ENCODE results near the gene SPRED3.

SPRED3 gene

DNA sequence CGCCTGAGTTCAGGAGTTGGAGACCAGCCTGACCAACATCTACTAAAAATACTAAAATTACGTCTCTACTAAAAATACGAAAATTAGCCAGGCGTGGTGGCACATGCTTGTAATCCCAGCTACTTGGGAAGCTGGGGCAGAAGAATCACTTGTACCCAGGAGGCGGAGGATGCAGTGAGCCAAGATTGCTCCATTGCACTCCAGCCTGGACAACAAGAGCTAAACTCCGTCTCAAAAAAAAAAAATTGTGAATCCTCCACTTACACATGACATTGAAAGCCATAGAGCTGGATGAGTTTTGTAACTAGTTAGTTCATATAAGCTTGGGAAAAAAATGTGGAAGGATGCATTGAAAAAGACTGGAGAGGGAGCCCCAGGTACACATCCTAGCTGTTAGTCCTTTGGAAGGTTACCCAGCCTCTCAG is 14.6 kb upstream of the SPRED3 start:
- no peak for DNase-seq

DNA sequence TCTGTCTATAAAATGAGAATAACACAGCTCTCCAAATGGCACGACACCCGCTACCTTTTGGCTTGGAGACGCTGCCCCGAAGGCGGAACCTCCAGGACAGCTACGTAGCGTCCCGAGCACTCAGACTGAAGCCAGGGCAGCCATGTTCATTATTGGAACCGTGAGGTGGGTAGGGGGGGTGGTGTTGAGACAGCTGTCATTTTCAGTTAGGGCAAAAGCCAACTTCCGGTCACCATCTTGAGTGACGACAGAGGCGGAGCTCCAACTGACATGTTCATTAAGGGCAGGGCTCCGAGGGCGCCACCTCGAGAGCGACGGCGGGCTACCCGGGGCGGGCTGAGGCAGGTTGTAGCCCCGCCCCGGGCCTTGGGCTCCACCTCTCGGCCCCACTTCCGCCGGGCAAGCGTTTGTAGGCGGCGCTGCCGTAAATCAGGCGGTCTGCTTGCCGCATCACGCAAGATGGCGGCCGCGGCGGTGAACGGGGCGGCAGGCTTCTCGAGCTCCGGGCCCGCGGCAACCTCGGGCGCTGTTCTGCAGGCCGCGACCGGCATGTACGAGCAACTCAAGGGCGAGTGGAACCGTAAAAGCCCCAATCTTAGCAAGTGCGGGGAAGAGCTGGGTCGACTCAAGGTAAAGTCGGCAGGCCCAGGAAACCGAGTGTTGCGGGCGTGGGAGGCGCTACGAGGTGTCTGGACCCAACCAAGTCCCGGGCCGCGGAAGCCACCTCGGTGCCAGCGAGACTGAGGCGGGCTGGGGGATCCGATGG is 14.0 kb upstream of the SPRED3 start, which contains the start of gene PSMD8:
TSS of gene PSMD8 (plus strand) at position 240 of the 766 bp plus-strand sequence. CDS start at position 271, 31 bp downstream.
- peak; percentile 100 for DNase-seq

DNA sequence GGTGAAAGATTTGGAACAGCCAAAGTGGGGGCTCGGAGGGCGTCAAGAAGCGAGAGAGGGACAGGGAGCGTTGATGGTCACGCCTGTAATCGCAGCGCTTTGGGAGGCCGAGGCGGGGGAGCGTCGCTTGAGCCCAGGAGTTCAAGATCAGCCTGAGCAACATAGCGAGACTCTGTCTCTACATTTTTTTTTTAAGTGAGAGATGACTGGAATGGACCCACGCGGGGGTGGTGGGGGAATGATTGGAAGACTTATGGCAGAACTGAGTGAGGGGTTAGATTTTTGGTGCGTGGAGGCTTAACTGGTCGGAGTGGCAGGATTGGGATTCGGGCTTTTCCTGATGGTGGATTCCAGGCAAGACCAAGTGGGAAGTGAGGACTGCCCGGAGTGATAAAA is 13.4 kb upstream of the SPRED3 start:
- no peak for DNase-seq

DNA sequence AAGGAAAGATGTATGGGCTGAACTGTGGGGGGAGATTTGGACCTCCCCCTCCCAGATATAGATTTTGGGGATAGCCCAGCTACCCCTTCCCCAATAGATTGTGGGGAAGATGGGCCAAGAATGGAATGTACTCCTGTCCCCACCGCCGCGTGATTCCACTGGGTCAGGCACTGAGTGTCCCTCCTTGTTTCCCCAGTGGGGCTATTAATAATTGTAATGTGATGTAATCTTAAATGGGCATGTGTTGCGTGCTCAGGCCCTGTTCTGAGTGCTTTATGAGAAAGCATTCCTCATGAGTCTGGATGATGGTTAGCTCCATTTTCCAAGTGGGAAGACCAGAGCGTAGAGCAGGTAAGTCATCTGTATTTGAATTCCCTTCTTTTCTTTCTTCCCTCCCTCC is 12.7 kb upstream of the SPRED3 start:
- no peak for DNase-seq

DNA sequence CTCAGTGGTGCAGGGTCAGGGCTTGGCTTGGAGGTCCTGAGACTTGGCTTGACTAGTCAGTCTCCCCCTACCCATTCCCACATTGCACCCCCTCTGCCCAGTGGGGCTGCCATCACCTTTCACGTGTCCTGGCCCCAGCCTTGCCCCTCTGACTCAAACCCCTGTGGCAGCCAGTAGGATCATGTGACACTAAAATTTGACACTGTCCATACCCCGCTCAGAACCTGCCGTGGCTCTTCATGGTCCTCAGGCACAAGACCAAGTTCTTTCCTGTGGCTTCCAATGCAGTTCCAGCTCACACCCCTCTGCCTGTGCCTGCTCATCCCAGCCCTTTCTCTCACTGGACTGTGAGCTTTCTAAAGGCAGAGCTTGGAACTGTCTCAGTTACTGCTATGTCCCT is 11.9 kb upstream of the SPRED3 start:
- DNase-seq = no peak

- no peak for DNase-seq
Observed at GRCh38 chr19:38377052-38377451, 11.4 kb upstream of the SPRED3 start.

DNA sequence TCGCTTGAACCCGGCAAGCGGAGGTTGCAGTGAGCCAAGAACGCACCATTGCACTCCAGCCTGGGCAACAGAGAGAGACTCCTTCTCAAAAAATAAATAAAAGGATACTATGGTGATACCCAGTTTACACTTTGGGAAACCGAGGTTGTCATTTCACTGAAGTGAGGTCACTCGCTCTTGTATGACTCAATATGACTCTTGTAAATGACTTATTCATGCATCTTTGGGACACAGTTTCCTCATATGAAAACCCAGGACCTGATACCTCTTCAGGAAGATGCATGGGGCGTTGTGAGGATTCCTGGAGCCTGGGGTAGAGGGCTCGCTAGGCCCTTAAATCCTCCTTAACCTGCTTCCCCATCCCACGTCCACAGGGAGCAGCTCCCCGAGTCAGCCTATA is 9.6 kb upstream of the SPRED3 start:
- no peak for DNase-seq

GRCh38 chr19:38381138-38381537 is 7.4 kb upstream of the SPRED3 start:
- DNase-seq = no peak

- DNase-seq = no peak
Observed at GRCh38 chr19:38383184-38383583, 5.3 kb upstream of the SPRED3 start.

GRCh38 chr19:38383743-38384142 is 4.8 kb upstream of the SPRED3 start:
- DNase-seq = no peak

DNA sequence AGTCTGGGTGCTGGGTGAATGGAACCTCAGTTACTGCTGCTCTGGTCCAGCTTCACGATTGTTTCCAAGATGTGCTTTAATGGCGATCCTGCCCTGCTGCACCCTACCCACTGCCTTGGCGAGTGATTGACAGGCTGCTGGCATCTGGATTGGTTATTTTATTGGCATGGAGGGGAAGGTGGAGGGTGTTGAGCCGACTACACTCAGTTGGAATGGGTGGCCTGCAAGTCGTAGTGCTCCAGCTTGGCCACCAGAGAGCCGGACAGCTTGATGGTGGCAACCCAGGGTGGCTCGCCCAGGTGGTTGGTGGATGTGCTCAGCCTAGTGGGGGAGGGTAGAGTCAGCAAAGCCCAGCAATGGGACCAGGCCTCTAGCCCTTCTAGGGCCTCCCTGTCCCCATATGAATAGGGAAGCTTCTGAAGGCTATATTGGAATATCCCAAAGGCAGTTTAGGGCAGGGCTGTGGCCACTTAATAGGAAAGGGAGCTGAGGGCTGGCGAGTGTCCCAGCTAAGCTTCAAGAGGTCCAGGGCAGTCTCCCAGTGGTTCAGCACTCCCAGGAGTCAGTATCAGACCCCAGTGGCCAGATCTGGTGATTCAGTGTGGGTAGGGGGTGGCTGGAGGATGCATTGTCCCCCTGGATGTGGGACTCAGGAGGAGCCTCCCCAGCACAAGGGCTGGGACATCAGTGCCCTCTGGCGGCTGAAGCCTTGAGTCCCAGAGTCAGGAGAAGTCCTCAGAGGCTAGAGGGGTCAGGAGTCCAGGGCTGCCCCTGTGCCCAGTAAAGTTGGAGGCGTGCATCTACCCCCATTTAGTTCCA is 4.1 kb upstream of the SPRED3 start:
- no peak for DNase-seq

GRCh38 chr19:38385057-38385803 is 3.3 kb upstream of the SPRED3 start:
- DNase-seq = no peak

GRCh38 chr19:38385804-38386257 is 2.7 kb upstream of the SPRED3 start:
- DNase-seq = no peak

GRCh38 chr19:38386300-38386970 is 2.1 kb upstream of the SPRED3 start:
- DNase-seq = no peak

DNA sequence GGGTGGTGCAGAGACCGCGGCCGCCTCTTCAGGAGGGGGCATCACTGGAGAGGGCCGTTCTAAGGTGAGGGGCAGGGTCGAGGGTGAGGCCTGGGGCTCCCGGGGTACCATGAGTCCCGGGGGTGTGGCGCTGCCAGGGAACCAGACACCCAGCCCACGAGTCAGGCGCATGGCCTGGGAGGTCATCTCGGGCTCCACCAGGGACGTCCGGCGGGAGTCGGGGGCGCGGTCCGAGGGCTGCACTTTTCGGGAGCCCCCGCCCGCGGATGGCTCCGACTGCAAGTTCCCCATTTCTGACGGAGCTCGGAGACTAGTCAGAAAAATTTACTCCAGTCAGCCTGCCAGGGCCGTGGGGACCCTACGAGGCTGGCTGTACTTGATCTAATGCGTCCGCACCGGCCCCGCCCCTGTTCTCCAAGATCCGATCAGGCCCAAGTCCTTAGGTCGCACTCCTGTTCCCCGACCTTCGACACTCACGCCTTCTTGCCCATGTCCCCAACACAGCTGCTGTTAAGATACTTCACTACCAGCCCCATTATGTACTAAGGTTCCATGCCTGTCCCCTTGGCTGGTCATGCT is 1.4 kb upstream of the SPRED3 start:
- DNase-seq = no peak

GRCh38 chr19:38387550-38388348 is 748 bp upstream of the SPRED3 start, which contains the start of gene GGN:
Gene GGN, minus strand, starts transcription at chr19:38388034. Its CDS starts 773 bp downstream, at chr19:38387261.
- DNase-seq = peak; percentile 83

DNA sequence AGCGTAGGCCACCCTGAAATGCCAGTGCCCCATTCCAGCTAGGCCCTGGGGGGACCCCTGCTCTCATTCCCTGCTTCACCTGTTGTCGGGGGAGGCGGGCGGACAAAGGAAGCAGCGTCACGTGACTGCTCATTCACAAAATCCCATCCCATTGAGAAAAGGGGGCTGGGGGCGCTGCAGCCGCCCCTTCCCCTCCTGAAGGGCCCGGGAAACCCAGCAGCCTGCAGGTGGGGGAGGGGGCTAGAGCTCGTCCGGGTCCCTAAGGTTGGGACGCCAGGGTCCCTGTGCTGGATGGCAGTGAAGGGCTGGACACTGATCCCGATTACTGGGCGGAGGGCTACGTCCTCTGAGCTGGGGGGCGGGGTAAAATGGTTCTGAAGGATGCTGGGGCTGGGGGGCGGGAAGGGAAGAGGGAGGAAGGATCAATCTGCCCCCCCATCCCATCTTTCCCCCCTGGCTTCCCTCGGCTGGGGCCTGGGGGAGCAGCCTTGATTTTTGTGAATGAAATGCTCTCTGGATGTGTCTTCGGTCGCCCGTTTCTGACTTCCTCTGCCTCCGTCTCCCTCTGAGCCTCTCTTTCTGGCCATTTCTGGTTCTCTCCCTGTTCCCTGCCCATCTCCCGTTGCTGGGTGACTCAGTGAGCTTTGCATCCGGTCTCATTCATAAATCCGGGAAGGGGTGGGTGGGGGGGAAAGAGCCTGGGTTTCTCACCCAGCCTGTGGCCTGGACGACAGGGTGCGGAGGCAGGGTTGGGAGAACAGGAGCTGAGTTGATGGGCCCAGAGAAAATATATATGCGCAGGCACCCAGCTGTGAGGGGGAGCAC is 816 bp downstream of the SPRED3 start:
- DNase-seq = no peak

- no peak for DNase-seq
Observed at GRCh38 chr19:38389957-38390924, 1.7 kb downstream of the SPRED3 start.

GRCh38 chr19:38391911-38392464 is 3.5 kb downstream of the SPRED3 start:
- no peak for DNase-seq

Data from activated CD4-positive, alpha-beta T cell treated with anti-CD3 and anti-CD28 coated beads, Interleukin-2, amount 50 U/mL, for 16 hours (primary cell).